ENCODE results near the gene ABHD2.

- TF ChIP-seq CTCF (conservative IDR thresholded peaks at IDR 0.05) (no peak), EZH2 (IDR thresholded peaks at IDR 0.05; ENCODE audit: low read depth) (no peak)
These were observed 108.7 kb downstream of the ABHD2 start for GRCh38 chr15:89196994-89197393.
